ENCODE results near the gene GGT5. TPM values are rescaled to one million over a fixed set of nuclear protein-coding genes. Genes with fewer than 3 reads are reported as not detected.

The GGT5 gene
- total and polyA plus RNA-seq, 2 donors (not counting 1 experiment from before 2014, with no cell fraction given), result under 0.01 to 9.1 TPM

DNA sequence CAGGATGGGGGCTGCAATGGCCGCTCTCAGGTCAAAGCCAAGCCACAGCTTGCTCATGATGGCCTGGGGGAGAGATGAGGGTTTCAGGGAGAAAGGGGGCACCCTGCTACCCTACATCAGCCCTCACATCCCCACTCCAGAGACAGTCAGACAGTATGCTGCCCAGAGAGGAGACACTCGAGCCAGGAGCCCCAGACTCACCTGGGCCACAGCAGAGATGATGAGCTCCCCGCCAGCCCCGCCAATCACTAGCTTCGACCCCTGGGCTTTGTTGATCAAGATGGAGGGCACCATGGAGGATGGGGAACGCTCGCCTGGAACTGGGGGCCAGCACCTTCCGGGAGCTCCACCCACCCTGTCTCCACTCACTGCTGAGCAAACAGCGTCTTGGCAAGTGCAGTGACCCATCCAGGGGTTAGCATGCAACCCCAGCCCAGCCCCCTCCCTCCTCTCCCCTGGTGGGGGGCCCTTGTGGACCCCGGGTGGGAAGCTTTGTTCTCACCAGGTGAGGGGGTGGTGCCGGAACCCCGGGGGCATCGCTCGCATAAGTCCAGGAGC is 19.8 kb downstream of the GGT5 start:
- H3K27me3 ChIP-seq (ENCODE audit: control insufficient read depth, insufficient read depth, low read length), result no peaks in the 10 kb centered on the region
- no peak overlapping the region for H2AFZ ChIP-seq (ENCODE audit: low read length)
- no peak overlapping the region for H3K27ac ChIP-seq (ENCODE audit: insufficient read depth, low read length)
- DNase-seq (ENCODE audit: low read depth in 2 of 2), result no peak
- no peaks in the 10 kb centered on the region for H3K36me3 ChIP-seq (ENCODE audit: control insufficient read depth, insufficient read depth, low read length)
- H3K9me3 ChIP-seq (ENCODE audit: control insufficient read depth, insufficient read depth, low read depth, low read length), result no peaks in the 10 kb centered on the region
- H4K20me1 ChIP-seq (ENCODE audit: control insufficient read depth, extremely low read depth, insufficient read depth, low read length), result no peaks in the 10 kb centered on the region
- H3K9ac ChIP-seq (ENCODE audit: insufficient read depth, low read length), result no peak overlapping the region
- no peak overlapping the region for H3K4me2 ChIP-seq (ENCODE audit: extremely low read depth, insufficient read depth, low read length)
- no peak for TF ChIP-seq EZH2 (IDR thresholded peaks at IDR 0.05; ENCODE audit: low read length, missing control alignments)
- TF ChIP-seq, protein P1, sequence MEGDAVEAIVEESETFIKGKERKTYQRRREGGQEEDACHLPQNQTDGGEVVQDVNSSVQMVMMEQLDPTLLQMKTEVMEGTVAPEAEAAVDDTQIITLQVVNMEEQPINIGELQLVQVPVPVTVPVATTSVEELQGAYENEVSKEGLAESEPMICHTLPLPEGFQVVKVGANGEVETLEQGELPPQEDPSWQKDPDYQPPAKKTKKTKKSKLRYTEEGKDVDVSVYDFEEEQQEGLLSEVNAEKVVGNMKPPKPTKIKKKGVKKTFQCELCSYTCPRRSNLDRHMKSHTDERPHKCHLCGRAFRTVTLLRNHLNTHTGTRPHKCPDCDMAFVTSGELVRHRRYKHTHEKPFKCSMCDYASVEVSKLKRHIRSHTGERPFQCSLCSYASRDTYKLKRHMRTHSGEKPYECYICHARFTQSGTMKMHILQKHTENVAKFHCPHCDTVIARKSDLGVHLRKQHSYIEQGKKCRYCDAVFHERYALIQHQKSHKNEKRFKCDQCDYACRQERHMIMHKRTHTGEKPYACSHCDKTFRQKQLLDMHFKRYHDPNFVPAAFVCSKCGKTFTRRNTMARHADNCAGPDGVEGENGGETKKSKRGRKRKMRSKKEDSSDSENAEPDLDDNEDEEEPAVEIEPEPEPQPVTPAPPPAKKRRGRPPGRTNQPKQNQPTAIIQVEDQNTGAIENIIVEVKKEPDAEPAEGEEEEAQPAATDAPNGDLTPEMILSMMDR (conservative IDR thresholded peaks at IDR 0.05 in 1 of 2, IDR thresholded peaks at IDR 0.05 in 1 of 2; ENCODE audit: low read depth in 1 of 2, low read length in 2 of 2), result no peak
- H3K79me2 ChIP-seq (ENCODE audit: control insufficient read depth, insufficient read depth, low read length), result no peaks in the 10 kb centered on the region
- H3K4me3 ChIP-seq (replicated peaks in 1 of 4; ENCODE audit: control extremely low read depth in 1 of 4, insufficient read depth in 1 of 4, low read depth in 3 of 4, low read length in 4 of 4), result no peak overlapping the region
- H3K4me1 ChIP-seq (ENCODE audit: control insufficient read depth, extremely low read depth, insufficient read depth, low read length), result no peaks in the 10 kb centered on the region

DNA sequence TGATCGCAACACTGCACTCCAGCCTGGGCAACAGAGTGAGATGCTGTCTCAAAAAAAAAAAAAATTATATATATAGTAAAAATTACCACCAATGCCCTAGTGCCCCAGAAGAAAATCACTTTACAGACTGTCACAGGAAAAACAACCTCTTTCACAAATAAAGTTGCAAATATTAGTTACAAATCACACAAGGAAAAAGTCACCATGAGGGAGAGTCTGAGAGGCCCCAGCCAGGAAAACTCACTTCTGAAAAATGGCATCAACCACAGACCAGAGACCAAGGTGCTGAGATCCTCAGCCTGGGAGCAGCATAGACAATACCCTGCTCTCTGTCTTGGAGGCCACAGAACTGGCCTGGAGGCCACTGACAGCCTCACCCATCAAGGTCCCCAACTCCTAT is 20.4 kb downstream of the GGT5 start:
- TF ChIP-seq, protein P1 (conservative IDR thresholded peaks at IDR 0.05 in 1 of 2, IDR thresholded peaks at IDR 0.05 in 1 of 2; ENCODE audit: low read depth in 1 of 2, low read length in 2 of 2), result no peak
- TF ChIP-seq EZH2 (IDR thresholded peaks at IDR 0.05; ENCODE audit: low read length, missing control alignments), result no peak
- Histone ChIP-seq H3K27ac (ENCODE audit: insufficient read depth, low read length) (no peak overlapping the region), H3K4me1 (ENCODE audit: control insufficient read depth, extremely low read depth, insufficient read depth, low read length) (no peaks in the 10 kb centered on the region), H3K36me3 (ENCODE audit: control insufficient read depth, insufficient read depth, low read length) (no peaks in the 10 kb centered on the region), H3K27me3 (ENCODE audit: control insufficient read depth, insufficient read depth, low read length) (no peaks in the 10 kb centered on the region), H4K20me1 (ENCODE audit: control insufficient read depth, extremely low read depth, insufficient read depth, low read length) (no peaks in the 10 kb centered on the region), H3K4me3 (replicated peaks in 1 of 4; ENCODE audit: control extremely low read depth in 1 of 4, insufficient read depth in 1 of 4, low read depth in 3 of 4, low read length in 4 of 4) (no peak overlapping the region), H3K9me3 (ENCODE audit: control insufficient read depth, insufficient read depth, low read depth, low read length) (no peaks in the 10 kb centered on the region), H3K9ac (ENCODE audit: insufficient read depth, low read length) (no peak overlapping the region), H3K4me2 (ENCODE audit: extremely low read depth, insufficient read depth, low read length) (no peak overlapping the region), H3K79me2 (ENCODE audit: control insufficient read depth, insufficient read depth, low read length) (no peaks in the 10 kb centered on the region), H2AFZ (ENCODE audit: low read length) (no peak overlapping the region)
- DNase-seq (ENCODE audit: low read depth in 2 of 2), result no peak

DNA sequence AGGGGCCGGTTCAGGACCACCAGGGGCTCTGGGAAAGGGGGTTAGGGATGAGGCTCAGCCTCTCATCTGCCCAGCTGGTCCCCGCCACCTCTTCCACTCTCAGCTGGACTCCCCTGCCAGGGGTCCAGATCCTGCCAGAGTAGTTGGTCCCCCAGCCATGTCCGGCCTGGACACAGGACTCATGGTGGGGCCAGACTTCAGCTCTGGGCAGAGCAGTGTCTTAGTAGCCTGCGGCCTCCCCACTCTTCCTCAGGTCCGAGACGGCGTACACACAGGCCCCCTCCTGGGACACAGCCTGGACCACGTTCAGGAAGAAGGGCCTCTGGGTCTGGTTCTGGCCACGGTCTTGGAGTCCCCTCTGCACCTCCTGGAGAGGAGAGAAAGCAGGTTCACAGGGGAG is 25.1 kb downstream of the GGT5 start:
- no peak overlapping the region for H3K27ac ChIP-seq (ENCODE audit: insufficient read depth, low read length)
- H3K4me1 ChIP-seq (ENCODE audit: control insufficient read depth, extremely low read depth, insufficient read depth, low read length), result no peaks in the 10 kb centered on the region
- no peak overlapping the region for H3K4me3 ChIP-seq (replicated peaks in 1 of 4; ENCODE audit: control extremely low read depth in 1 of 4, insufficient read depth in 1 of 4, low read depth in 3 of 4, low read length in 4 of 4)
- no peaks in the 10 kb centered on the region for H3K79me2 ChIP-seq (ENCODE audit: control insufficient read depth, insufficient read depth, low read length)
- no peaks in the 10 kb centered on the region for H3K9me3 ChIP-seq (ENCODE audit: control insufficient read depth, insufficient read depth, low read depth, low read length)
- H4K20me1 ChIP-seq (ENCODE audit: control insufficient read depth, extremely low read depth, insufficient read depth, low read length), result no peaks in the 10 kb centered on the region
- H2AFZ ChIP-seq (ENCODE audit: low read length), result no peak overlapping the region
- no peaks in the 10 kb centered on the region for H3K27me3 ChIP-seq (ENCODE audit: control insufficient read depth, insufficient read depth, low read length)
- TF ChIP-seq, protein P1 (conservative IDR thresholded peaks at IDR 0.05 in 1 of 2, IDR thresholded peaks at IDR 0.05 in 1 of 2; ENCODE audit: low read depth in 1 of 2, low read length in 2 of 2), result no peak
- TF ChIP-seq EZH2 (IDR thresholded peaks at IDR 0.05; ENCODE audit: low read length, missing control alignments), result no peak
- no peak for DNase-seq (ENCODE audit: low read depth in 2 of 2)
- H3K36me3 ChIP-seq (ENCODE audit: control insufficient read depth, insufficient read depth, low read length), result no peaks in the 10 kb centered on the region
- H3K4me2 ChIP-seq (ENCODE audit: extremely low read depth, insufficient read depth, low read length), result no peak overlapping the region
- H3K9ac ChIP-seq (ENCODE audit: insufficient read depth, low read length), result no peak overlapping the region

All from fibroblast of lung (primary cell).